NCI-H1436 treated with DMSO at 0.1 percent for 48 hours (cell line): ENCODE results near the gene FUCA2.

ENCODE experiments used
- DNase-seq: peaks from one replicate; lab custom pipeline; 2025; lab: John Stamatoyannopoulos, UW

FUCA2 gene, protein sequence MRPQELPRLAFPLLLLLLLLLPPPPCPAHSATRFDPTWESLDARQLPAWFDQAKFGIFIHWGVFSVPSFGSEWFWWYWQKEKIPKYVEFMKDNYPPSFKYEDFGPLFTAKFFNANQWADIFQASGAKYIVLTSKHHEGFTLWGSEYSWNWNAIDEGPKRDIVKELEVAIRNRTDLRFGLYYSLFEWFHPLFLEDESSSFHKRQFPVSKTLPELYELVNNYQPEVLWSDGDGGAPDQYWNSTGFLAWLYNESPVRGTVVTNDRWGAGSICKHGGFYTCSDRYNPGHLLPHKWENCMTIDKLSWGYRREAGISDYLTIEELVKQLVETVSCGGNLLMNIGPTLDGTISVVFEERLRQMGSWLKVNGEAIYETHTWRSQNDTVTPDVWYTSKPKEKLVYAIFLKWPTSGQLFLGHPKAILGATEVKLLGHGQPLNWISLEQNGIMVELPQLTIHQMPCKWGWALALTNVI

DNA sequence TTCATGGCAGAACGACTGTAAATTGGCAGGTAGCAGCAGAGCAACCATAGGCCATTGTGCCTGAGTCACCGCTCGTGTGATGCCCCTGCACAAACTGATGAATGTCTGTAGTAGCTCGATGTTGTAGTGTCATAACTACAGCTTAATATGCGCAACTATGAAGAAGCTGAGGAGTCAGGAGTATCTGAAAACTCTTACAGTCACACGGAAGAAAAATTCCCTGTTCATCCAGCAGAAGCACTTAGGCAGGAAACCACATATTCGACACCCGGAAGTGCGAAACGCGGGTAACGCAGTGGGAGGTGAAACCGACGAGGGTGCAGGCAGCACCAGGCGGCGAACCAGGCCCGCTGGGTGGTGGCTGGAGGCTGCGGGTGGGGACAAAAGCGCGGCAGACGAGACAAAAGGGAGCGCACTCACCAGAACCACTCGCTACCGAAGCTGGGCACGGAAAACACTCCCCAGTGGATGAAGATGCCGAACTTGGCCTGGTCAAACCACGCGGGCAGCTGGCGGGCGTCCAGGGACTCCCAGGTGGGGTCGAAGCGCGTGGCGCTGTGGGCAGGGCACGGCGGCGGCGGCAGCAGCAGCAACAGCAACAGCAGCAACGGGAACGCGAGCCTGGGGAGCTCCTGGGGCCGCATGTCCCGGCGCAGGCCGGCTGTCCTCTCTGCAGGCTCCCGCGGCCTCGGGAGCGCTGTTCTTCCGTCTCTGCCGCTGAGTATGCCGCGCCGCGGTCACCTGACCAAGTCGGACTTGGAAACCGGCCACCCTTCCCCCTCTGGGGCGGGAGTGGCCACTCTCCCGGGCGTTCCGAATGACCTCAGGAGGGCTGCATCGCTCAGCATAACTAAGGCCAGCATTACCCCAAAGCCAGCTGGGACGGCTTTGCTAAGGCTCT, at the start of gene FUCA2:
Gene FUCA2 (minus strand): TSS at position 730 of the 901 bp plus-strand sequence. CDS start 86 bp downstream, at position 644.
- no peak for DNase-seq

DNA sequence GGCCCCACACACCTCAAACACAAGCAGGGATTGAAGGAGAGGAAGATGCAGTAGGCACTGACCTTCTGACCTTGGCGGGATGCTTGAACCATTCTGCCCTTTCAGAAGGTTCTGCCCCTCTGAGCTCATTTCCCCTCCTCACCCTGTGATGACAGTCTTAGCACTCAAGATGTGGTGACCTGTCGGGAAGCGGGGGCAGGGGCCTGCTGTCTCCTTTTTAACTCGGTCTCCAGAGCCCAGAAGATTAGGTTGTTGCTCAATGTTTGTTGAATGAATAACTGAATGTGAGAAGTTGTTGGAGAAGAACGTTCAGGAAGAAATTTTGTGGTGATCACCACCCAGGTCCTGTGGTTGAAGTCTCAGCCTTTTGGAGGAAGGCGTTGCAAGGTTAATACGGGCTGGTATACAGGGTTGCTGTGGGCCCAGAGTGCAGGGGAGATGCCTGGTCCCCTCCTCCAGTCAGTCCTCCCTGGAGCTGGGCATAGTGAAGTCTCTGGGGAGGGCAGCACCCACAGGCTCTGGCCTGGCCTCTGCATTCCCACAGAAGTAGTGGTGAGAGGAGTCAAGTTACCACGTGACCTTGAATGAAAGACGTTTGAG, 49.7 kb upstream of the FUCA2 start:
- no peak for DNase-seq

DNA sequence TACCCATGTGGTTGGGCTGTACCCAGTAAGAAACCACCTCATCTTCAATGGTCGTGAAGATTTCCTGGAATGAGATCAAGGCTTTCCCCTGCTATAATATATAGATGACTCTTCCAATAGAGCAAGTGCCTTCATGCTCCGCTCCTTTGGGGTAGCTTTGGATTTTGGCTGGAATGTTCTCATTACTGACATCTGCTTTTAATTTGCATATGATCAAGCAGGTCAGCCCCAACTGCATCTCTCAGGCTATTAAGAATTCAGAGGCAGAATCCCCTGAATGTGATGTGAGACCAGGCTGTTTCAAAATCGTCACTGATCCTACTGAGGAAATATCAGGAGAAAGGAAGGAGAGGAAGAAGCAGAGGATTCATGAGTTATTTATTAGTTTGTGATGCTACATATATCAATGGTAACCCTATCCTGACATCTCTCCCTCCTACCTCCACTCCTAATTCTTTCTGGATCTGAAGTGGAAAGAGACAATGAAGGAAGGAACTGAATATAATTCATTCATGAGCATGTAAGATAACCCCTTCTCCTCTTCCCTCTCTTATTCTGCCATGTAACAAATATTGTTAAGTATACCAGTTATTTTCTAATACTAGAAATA, 47.6 kb upstream of the FUCA2 start:
- DNase-seq, result no peak

DNA sequence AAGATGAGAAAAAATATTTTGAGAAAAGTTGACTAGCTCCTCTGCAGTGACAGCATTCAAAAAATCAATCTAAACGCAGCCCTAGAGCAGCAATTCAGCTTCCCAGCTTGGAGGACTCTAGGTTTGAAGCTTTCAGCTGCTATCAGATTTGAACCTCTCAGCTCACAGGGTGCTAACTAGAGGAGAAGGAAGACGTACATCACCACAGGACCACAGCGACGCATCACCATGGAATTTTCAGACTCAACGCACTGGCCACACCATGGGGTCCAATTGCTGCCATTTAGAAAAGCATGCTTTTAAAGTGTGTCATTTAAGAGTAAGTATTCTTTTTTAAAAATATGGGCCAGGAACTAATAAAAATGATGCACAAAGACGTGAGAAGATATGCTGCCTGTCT, 45.0 kb upstream of the FUCA2 start:
- no peak for DNase-seq

DNA sequence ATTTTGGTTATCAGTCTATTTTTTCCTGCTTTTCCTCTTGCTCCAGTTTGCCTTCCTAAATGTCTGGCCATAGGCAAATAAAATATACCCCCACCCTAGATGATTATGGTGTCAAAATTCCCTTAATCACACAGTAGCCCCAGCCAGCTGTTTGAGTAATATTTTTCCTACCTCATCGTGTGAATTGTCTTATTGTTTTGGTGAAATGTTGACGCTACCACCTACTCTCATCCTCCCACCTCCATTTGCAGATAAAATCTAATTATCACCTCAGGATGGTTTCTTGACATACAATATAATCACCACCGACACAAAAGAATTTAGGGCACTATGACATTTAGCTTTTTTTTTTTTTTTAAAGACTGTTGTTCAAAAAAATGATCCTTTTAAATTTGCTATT, 44.1 kb upstream of the FUCA2 start:
- DNase-seq, result no peak

DNA sequence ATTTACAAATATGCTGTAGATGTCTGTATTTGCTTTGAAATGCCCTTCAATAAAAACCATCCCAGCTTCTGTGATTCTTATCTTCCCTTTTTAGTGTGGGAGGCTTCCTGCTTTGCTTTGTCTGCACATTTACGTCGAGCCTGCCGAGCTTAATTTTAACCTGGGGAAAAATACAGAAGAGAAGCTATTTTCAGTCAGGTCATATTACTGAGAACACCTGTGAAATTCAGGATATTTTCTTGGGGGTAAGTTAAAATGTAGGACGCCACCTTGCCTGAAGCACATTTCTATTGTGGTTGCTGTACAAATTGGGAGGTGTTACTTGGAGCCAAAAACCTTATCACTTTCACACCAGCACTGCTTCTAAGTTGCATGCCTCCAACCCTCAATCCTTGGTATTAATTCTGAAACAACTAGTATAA, 43.6 kb upstream of the FUCA2 start:
- no peak for DNase-seq

DNA sequence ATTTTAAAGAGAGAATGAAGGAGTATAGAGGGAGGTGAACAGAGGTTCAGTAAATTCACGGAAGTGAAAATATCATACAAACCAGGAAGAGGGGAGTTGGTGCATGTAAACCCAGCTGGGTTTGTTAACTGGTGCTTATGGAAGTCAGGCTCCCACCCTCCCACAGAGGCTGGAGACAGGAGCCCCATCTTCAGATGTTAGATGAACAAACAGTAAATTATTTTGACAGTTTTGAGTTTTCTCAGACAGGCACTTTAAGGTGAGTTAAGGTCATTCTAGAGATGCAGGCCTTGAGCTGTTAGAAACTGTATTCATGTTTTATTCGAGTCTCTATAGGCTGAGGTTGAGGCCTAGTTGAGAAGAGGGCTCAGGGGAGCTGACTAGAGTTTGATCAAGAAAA, 41.8 kb upstream of the FUCA2 start:
- no peak for DNase-seq

DNA sequence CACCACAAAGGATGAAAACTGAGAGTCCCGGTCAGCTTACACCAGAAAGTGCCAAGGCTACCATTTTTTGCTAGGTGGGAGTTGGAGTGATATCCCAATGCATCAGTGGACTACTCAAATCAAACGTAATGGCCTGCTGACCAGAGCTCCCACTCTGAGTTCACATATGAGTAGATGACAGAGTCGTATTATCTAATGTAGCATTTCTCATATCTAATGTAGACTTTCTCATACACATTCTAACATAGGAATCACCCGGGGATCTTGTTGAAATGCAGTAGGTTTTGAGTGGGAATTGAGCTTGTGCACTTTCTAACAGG, 38.4 kb upstream of the FUCA2 start:
- no peak for DNase-seq

DNA sequence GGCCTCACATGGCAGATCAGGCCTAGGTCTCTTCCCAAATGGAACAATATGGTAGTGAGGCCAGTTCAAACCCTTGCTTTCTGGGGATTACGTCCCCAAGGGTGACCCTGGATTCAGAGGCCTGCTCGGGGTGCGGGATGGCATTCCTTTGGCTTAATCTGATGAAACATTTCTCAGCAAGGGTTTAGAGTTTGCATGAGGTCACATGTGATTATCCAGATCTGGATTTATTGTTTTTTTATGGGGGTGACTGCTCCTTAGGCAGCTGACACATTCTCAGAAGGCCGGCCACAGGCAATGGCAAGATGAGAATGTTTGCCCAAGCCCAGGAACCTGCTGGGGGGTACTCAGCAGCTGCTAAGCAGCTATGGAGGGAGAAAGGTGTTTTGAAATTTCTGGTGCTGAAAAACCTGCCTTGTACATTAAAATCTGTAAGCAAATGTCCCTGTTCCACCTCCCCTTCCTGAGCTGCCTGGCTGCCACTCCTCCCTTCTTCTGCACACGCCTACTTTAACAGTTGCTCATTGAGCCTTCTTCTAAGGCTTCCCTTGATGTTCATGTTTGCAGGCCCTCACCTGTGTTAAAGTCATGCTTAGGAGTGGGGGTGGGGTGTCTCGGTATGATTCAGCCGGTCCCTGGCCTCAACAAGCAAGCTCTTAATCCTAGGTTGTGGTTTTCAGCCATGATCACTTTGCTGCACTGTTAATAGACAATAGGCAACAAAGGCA, 37.9 kb upstream of the FUCA2 start:
- no peak for DNase-seq

DNA sequence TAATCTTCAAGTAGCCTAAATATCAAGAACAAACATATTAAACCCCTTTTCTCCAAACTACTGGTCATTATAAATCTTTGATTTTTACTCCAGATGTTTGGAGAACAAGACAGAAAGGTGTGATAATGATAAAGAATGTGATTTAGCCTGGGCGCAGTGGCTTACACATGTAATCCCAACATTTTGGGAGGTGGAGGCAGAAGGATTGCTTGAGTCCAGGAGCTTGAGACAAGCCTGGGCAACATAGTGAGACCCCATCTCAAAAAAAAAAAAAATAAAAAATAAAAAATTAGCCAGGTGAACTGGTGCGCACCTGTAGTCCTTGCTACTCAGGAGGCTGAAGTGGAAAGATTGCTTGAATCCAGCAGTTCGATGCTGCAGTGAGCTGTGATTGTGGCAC, 35.1 kb upstream of the FUCA2 start:
- DNase-seq, result no peak

DNA sequence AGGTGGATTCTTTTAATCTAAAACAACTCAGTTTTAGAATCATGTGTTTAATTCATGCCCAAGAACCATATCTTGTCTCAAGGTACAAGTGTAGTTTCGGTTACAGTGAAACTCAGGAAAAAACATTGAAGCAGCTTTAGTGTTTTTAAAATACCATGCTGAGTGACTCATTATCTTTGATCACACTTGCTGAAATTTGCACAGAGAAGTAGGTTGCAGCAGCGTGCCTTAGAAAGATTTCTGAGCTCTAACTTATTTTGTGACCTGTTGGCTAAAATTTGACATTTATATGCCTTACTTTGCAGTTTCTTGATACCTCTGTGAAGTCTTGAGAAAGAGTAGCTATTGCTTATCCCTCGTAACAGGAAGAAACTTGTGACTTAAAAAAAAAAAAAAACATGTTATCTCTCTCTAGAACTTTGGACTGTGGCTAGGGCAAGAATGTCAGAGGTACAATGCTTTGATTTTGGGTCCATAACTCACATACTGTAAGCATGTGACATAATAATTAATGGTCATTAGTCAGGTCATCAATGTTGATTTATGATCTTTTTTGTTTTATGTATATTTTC, 34.5 kb upstream of the FUCA2 start:
- DNase-seq, result no peak

DNA sequence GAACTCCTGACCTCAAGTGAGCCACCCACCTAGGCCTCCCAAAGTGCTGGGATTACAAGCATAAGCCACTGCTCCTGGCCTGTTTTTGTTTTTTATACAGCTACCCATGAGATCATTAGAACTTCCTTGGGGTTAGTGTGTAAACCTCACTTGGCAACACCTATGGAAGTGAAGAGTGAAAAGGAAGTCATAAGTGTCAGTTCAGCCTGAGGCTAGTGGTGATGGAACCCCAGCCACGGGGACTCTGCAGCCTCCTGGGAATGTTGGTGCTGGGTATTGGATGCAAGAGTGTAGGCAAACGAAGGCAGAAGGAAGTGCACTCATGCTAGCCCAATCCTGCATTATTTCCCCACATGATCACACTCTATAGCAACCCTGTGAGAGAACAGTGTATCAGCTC, 33.6 kb upstream of the FUCA2 start:
- DNase-seq, result no peak

DNA sequence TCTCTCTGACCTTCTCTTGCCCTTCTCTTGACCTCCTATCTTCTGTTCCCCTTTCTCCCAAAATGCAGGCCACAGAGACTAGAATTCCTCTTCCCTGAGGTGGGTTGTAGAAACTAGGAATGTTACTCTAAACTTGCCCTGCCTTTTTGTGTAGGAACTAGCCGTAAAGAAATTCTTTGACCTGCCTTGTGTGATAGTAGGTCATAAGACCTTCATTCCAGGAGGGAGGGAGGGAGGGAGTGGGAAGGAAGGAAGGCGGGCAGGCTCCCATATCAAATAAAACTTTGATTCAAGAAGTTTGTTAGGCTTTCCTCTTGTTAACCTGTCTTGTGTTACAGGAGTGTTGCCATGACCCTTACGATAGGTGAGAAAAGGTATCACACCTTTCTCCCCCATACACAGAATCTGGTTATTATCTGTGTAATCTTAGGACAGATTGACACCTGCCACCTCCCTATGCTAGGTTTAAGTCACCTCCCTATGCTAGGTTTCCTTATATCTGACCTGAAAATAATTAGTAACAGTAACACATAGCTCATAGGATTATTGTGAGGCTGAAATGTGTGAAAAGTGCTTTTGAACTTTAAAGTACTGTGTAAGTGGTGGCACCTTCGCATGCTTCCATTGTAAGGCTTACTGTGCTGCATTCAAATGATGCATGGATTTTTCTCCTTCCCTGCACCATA, 32.6 kb upstream of the FUCA2 start:
- DNase-seq, result no peak

DNA sequence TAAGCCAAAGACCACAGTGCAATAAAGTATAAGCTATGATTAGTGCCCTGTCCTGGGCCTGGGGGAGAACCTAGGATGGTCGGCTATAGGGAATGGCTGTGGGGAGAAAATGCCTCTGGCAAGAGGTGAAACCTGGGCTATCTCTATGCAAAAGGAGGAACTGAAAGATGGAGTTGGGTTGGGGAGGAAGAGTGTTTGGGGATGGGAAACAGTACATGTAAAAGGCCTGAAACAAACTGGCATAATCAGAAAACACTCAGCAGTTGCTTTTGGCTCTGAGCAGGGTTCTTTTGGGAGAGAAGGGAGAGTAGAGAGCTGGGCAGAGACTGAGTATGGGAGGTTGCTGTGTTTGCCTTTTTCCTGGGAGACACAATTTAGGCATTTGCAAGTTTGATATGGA, 31.9 kb upstream of the FUCA2 start:
- DNase-seq, result no peak

DNA sequence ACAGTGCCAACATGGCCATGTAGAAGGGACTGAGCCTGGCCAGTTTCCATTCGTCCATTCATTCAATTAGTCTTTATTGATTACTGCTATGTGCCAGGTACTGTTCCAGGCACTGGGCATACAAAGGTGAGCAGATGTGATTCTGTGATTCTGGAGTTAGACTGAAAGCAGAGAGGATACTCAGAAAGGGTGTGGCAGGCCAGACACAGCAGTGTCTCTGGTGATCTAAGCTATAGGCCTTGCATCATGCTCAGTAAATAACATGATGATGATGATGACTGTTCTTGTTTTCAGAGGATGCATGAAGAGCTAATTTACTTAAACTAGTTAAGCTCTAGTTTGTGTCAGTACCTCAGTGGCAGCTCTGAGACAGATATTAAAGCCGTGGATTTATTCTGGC, 31.4 kb upstream of the FUCA2 start:
- DNase-seq, result no peak

DNA sequence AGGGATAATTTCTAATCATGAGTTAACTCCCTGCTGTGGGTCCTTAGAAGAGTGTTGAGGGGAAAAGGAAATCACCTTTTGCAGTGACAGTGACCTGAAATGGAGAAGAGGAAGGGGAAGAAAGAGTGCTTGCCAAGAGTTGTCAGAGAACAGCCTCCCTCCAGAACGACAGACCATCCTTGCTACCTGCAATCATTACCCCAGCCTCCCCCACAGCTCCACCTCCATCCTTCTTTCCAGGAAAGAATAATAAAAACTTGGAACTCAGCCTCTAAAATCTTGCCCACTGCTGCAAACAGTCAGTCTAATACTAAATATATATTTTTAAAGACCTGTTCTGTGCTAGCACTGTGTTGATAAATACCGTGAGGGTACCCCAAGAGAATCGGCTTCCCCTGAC, 28.7 kb upstream of the FUCA2 start:
- no peak for DNase-seq

DNA sequence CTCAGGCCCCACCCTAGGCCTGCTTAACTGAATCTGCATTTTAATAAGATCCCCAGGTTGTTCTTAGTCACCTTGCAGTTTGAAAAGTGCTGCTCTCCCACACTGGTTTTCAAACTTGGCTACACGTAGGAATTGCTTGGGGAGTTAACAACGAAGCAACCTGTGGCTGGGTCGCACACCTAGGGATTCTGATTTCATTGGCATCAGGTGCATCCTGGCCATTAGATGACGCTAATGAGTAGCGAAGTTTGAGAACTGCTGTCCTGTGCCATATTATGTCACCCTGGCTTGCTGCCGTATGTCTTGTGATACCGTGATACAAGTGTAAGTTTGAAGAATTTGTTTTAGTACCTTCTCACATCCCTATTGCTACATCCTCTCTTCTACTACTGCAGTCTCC, 28.2 kb upstream of the FUCA2 start:
- DNase-seq, result no peak

DNA sequence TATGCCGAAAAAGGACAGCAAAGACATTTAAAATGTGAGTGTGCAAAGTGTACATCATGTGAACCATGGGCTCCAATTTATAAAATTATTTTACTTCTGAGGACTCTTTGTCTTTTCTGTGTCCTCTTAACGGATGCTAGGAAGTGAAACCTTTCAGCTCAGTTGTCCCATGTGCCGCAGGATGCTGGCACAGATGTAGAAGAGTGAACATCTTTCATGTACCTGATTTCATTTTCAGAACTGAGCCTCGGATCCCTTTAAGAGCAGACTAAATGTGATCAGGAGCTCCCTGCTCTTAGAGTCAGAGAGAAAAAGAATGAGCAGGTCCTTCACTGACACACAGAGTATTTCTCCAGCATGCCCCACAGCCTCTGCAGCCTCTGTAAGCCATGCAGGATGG, 27.6 kb upstream of the FUCA2 start:
- DNase-seq, result no peak

DNA sequence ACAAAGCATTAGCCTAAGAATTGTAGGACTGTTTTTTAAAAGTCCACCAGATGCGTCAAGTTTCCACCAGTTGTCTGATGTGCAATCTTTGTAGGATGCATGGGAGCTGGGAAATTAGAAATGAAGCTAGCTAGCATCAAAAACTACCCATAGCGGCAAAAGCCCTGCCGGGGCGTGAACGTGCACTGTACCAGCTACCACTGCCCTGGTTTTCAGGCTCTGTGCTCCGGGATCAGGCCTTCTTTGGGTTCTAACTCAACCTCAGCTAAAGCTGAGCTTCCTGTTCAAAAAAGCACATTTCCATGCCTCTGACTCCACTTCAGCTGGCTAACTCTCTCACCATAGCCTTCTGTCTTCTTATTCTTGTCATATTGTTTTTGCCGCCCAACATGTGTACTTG, 26.9 kb upstream of the FUCA2 start:
- no peak for DNase-seq

DNA sequence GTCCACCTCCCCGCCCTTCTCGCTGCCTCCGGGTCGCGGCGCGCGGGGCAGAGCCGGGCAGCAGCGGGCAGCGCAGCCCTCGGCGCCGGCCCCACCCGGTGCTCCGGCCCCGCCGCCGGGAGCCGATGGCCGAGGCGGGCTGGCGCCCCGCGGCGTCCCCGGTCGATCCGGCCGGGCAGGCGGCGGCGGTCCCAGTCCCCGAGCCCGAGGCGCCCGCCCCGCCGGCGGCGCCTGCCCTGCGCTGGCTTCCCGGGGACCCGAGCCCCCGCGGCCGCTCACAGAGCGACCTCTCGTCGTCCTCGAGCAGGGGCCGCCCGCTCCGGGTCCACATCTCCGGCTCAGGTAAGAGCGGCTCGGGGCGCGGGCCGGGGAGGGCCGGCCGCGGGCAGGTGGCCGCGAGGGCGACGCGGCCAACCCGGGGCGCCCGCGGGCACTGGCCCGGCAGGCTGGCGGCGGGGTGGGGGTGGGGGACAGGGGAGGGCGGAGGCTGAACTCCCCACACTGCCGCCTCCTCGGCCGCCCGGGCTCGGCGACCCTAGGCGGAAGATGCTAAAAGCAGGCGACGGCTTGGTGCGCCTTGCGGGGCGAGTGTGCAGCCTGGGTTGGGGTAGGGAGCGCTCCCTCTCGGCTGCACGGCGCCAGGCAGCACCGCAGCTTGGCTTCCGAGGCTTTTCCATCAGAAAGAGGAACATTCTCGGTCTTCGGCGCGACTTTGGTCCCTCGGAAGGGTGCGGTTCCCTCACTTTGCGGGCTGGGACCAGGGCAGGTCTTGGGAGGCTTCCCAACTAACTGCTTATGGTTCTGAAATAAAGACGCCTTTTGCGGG, 25.6 kb upstream of the FUCA2 start:
- DNase-seq, result no peak
